Neutrophil (primary cell): Measurements from ENCODE around the gene SLC10A4.

Source experiments
- H3K27ac ChIP-seq: fragments of 200-600 bp; sonication (generic); 2 replicates; pipeline ENCODE4 v1.5.1; 2016; ENCODE audit warnings: mild to moderate bottlenecking, moderate library complexity
- H3K27me3 ChIP-seq: fragments of 200-600 bp; sonication (generic); 2 replicates; pipeline ENCODE4 v1.6.0; 2016; ENCODE audit warnings: mild to moderate bottlenecking
- H3K36me3 ChIP-seq: fragments of 200-600 bp; sonication (generic); 2 replicates; pipeline ENCODE4 v1.5.1; 2017
- H3K4me1 ChIP-seq, 2 experiments: fragments of 200-600 bp in 1 of 2; sonication (generic) in 1 of 2; 1 replicate in 1 of 2; 2 replicates in 1 of 2; pipeline versions ENCODE4 v1.5.1 to v1.6.1; 2013 to 2016; ENCODE audit warnings: low read depth in 1 of 2, low read length in 1 of 2, mild to moderate bottlenecking in 1 of 2, moderate library complexity in 1 of 2; ENCODE audit not compliant: control insufficient read depth in 1 of 2, insufficient read depth in 1 of 2
- H3K4me3 ChIP-seq, 2 experiments: fragments of 200-600 bp in 1 of 2; sonication (generic) in 1 of 2; 1 replicate in 1 of 2; 2 replicates in 1 of 2; pipeline ENCODE4 v1.5.1; 2013 to 2016; ENCODE audit warnings: low read depth in 1 of 2, low read length in 1 of 2, mild to moderate bottlenecking in 1 of 2, moderate library complexity in 1 of 2
- H3K9me3 ChIP-seq: fragments of 200-600 bp; sonication (generic); 2 replicates; pipeline ENCODE4 v1.5.1; 2016
- TF ChIP-seq, protein P1 (sequence below): fragments of 200-600 bp; sonication (generic); IDR thresholded peaks from 2 replicates; pipeline ENCODE4 v1.5.1; 2016; ENCODE audit warnings: antibody characterized with exemption

The SLC10A4 gene

DNA sequence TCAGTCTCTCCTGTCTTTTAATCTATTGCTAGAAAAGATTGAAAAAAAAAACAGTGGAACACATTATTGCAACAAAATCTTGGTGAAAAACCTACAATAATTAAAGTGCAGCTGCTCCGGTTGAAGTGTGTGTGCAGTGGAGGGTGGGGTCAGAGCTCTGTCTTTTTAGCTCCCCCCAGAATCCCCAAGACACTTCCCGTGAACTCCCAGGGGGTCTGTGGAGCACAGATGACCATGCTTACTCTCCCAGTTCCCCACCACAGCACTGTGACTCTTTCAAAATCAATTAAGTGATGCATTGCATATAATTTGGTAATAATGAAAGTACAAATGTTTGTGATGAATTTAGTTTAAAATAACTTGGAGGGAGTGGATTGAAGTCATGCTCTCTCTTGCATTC, 15.7 kb upstream of the SLC10A4 start:
- no peaks in the 10 kb centered on the region for H3K4me1 ChIP-seq
- TF ChIP-seq, protein P1, sequence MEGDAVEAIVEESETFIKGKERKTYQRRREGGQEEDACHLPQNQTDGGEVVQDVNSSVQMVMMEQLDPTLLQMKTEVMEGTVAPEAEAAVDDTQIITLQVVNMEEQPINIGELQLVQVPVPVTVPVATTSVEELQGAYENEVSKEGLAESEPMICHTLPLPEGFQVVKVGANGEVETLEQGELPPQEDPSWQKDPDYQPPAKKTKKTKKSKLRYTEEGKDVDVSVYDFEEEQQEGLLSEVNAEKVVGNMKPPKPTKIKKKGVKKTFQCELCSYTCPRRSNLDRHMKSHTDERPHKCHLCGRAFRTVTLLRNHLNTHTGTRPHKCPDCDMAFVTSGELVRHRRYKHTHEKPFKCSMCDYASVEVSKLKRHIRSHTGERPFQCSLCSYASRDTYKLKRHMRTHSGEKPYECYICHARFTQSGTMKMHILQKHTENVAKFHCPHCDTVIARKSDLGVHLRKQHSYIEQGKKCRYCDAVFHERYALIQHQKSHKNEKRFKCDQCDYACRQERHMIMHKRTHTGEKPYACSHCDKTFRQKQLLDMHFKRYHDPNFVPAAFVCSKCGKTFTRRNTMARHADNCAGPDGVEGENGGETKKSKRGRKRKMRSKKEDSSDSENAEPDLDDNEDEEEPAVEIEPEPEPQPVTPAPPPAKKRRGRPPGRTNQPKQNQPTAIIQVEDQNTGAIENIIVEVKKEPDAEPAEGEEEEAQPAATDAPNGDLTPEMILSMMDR = no peak
- H3K27ac ChIP-seq = no peak overlapping the region
- no peaks in the 10 kb centered on the region for H3K9me3 ChIP-seq
- no peak overlapping the region for H3K4me3 ChIP-seq
- H3K27me3 ChIP-seq = peaks cover 8% of the 10 kb centered on the region
- H3K36me3 ChIP-seq = no peaks in the 10 kb centered on the region

DNA sequence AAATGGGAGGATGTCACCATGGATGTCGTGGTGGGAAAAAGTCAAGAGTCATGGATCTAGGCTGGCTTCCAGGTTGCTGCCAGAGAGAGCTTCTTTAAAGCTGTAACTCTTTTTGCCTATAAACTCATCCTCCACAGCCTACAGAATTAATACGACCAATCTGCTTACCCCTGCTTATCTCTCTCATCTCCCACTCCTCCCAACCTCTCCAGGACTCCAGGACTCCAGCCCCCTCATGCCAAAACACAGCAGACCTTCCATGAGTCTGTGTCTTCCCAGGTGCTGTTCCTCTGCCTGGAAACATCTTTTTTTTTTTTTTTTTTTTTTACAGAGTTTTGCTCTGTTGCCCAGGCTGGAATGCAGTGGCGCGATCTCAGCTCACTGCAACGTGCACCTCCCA, 15.3 kb upstream of the SLC10A4 start:
- Histone ChIP-seq H3K4me1 (no peaks in the 10 kb centered on the region), H3K4me3 (no peak overlapping the region), H3K36me3 (no peaks in the 10 kb centered on the region), H3K27me3 (peaks cover 8% of the 10 kb centered on the region), H3K9me3 (no peaks in the 10 kb centered on the region), H3K27ac (no peak overlapping the region)
- TF ChIP-seq, protein P1 = no peak

DNA sequence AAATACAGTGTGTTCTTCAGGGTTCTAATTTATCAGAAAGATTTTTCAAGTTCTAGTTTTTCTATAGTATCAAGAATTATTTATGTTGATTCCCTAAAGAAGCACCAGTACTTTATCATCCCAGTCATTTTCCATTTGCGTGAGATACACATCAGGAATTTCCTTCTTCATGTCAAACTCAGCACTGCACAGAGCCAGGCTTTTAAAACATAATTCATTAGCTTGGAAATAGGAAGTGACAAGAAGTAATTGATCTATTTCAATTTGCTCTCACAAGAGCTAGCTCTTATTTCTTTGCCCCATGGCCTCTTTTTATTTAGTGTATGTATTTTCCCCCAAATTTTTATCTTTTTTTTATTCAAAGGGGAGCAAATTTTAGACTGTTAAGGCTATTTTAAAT, 13.0 kb upstream of the SLC10A4 start:
- TF ChIP-seq, protein P1 = no peak
- Histone ChIP-seq H3K9me3 (no peaks in the 10 kb centered on the region), H3K4me3 (no peak overlapping the region), H3K4me1 (no peaks in the 10 kb centered on the region), H3K36me3 (no peaks in the 10 kb centered on the region), H3K27ac (no peak overlapping the region), H3K27me3 (peaks cover 12% of the 10 kb centered on the region)

DNA sequence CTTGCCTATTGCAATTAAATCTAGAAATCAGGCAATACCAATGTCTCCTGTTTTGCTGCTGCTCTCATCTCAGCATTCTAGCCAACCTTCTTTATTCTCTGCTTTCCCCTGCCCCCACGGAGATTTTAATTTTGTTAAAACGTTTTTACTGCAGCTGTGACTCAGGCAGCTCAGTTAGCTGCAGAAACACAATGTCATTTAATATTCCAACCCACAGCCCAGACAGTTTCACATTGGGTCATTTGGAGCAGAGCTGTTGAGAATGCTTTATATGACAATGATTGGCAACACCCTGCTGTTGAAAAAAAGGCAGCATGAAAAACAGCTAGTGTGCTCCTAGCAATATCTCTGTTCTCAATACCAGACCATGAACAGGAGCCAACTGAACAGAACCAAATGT, 12.6 kb upstream of the SLC10A4 start:
- TF ChIP-seq, protein P1 = no peak
- no peak overlapping the region for H3K4me3 ChIP-seq

DNA sequence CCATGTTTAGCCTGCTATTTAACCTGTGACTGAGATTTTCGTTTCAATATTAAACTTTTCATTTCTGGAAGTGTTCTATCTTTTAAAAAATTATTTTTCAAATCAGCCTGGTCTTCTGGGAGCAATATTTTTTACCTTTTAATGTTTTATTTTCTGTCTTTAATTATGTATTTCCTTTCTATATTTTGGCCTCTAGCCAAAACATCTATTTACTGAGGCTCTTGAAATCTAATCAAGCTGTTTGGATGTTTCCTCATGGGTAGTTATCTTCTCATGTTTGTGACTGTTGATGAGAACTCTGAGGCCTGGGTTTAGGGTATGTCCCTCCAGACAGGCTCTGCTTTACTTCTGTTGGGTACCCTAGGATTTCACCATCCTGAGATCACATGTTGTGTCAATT, 10.3 kb upstream of the SLC10A4 start:
- Histone ChIP-seq H3K36me3 (no peaks in the 10 kb centered on the region), H3K27ac (no peak overlapping the region), H3K4me1 (no peaks in the 10 kb centered on the region), H3K27me3 (peaks cover 21% of the 10 kb centered on the region), H3K9me3 (no peaks in the 10 kb centered on the region), H3K4me3 (no peak overlapping the region)
- TF ChIP-seq, protein P1 = no peak

More for the DNA sequence above, 12.6 kb upstream of the SLC10A4 start:
- Histone ChIP-seq H3K27me3 (peaks cover 14% of the 10 kb centered on the region), H3K4me1 (no peaks in the 10 kb centered on the region), H3K27ac (no peak overlapping the region), H3K36me3 (no peaks in the 10 kb centered on the region), H3K9me3 (no peaks in the 10 kb centered on the region)

DNA sequence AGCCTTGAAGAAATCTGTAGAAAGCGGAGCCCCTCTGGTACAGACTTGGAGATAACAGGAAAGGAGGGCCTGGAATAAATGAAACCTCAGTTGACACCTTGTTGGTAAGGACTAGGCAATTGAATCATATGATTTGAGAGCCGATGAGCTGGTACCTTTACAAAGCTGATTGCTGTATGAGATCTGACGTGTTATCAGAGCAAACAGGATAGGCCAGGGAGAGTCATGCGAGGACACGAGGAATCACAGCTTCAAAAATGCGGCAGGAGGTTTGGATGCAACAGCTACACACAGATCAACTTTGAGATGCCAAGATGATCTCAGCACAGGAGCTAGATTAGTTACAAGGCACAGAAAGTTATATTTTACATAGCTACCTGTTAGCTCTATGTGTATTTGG, 7.4 kb upstream of the SLC10A4 start:
- no peaks in the 10 kb centered on the region for H3K36me3 ChIP-seq
- TF ChIP-seq, protein P1 = no peak
- peaks cover 40% of the 10 kb centered on the region for H3K27me3 ChIP-seq
- no peaks in the 10 kb centered on the region for H3K9me3 ChIP-seq
- H3K4me3 ChIP-seq = no peak overlapping the region
- no peak overlapping the region for H3K27ac ChIP-seq
- no peaks in the 10 kb centered on the region for H3K4me1 ChIP-seq
